Tibial artery (tissue), 4 donors: ENCODE data around the gene SDK1.
A peak's percentile ranks its signal among the peaks of the same experiment; 100 is the strongest.

ENCODE experiments used
- DNase-seq, 2 donors: peaks; one replicate each; pipeline ENCODE4 v3.0.0-alpha.2; 2019
- H3K27ac ChIP-seq, 2 donors: fragments of 200-600 bp; sonication (generic) in 1 of 2; 1 replicate in 1 of 2; 2 replicates in 1 of 2; pipeline ENCODE4 v1.5.1; 2018 to 2019; ENCODE audit warnings: mild to moderate bottlenecking in 1 of 2
- H3K27me3 ChIP-seq, 2 donors: fragments of 200-600 bp; sonication (generic) in 1 of 2; one replicate each; pipeline versions ENCODE4 v1.5.1 to v1.6.0; 2016 to 2019
- H3K36me3 ChIP-seq, 3 donors: fragments of 200-600 bp; sonication (generic) in 2 of 3; one replicate each; pipeline ENCODE4 v1.5.1; 2016 to 2019; ENCODE audit warnings: mild to moderate bottlenecking in 2 of 3
- H3K4me1 ChIP-seq, 4 donors: fragments of 200-600 bp; sonication (generic) in 2 of 4; 1 replicate in 3 of 4; 2 replicates in 1 of 4; pipeline ENCODE4 v1.5.1; 2016 to 2019
- H3K4me3 ChIP-seq, 2 donors: fragments of 200-600 bp; sonication (generic) in 1 of 2; 1 replicate in 1 of 2; 2 replicates in 1 of 2; pipeline ENCODE4 v1.5.1; 2018 to 2019; ENCODE audit warnings: mild to moderate bottlenecking in 2 of 2
- H3K9me3 ChIP-seq, 3 donors: fragments of 200-600 bp; sonication (generic) in 1 of 3; one replicate each; pipeline ENCODE4 v1.5.1; 2016 to 2019
- intact Hi-C: fragments of 100-400 bp; cut with DNase I; formaldehyde crosslinking; loops from one replicate; pipeline ENCODE4 v1.15.0; 2023; ENCODE audit warnings: low total_unique reads
- TF ChIP-seq, protein P1 (sequence below), 2 experiments: fragments of 200-600 bp in 1 of 2; fragments of 450-650 bp in 1 of 2; IDR thresholded peaks; one replicate each; pipeline ENCODE4 v1.5.1; 2017 to 2019; ENCODE audit warnings: antibody characterized with exemption in 2 of 2, mild to moderate bottlenecking in 1 of 2, moderate library complexity in 1 of 2

SDK1 gene

DNA sequence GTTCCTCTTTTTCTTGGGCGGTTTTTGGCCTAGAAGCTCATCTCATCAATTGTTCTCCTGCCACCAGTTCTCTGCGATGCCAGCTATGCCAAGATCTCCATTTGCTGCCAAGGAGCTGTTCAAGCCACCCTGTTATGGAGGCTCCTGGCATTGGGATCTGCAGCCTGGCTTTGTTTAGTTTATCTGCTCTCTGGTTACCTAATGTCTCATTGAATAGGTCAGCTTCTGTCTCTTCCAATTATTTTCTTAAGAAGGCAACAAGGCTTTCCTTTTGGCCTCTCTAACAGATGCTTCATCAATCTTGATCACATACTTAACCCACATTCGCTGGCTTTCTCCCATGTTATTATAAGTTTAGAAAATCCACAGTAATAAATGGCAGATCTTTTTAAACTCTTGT lies 20.6 kb upstream of the SDK1 start:
- Histone ChIP-seq H3K9me3 (no peaks in the 10 kb centered on the region), H3K4me1 (peaks cover 0 to 25% (median 7%) of the 10 kb centered on the region in 4 donors), H3K36me3 (no peaks in the 10 kb centered on the region), H3K27me3 (no peaks in the 10 kb centered on the region), H3K27ac (peak overlapping the region; percentile 69 to 70), H3K4me3 (no peak overlapping the region)
- intact Hi-C loops, result loop anchor here (10.0 kb wide), 1 partner anchor 396 kb away; no protein-coding TSS in a partner anchor
- TF ChIP-seq, protein P1, sequence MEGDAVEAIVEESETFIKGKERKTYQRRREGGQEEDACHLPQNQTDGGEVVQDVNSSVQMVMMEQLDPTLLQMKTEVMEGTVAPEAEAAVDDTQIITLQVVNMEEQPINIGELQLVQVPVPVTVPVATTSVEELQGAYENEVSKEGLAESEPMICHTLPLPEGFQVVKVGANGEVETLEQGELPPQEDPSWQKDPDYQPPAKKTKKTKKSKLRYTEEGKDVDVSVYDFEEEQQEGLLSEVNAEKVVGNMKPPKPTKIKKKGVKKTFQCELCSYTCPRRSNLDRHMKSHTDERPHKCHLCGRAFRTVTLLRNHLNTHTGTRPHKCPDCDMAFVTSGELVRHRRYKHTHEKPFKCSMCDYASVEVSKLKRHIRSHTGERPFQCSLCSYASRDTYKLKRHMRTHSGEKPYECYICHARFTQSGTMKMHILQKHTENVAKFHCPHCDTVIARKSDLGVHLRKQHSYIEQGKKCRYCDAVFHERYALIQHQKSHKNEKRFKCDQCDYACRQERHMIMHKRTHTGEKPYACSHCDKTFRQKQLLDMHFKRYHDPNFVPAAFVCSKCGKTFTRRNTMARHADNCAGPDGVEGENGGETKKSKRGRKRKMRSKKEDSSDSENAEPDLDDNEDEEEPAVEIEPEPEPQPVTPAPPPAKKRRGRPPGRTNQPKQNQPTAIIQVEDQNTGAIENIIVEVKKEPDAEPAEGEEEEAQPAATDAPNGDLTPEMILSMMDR (IDR thresholded peaks at IDR 0.05), result no peak
- no peak for DNase-seq

DNA sequence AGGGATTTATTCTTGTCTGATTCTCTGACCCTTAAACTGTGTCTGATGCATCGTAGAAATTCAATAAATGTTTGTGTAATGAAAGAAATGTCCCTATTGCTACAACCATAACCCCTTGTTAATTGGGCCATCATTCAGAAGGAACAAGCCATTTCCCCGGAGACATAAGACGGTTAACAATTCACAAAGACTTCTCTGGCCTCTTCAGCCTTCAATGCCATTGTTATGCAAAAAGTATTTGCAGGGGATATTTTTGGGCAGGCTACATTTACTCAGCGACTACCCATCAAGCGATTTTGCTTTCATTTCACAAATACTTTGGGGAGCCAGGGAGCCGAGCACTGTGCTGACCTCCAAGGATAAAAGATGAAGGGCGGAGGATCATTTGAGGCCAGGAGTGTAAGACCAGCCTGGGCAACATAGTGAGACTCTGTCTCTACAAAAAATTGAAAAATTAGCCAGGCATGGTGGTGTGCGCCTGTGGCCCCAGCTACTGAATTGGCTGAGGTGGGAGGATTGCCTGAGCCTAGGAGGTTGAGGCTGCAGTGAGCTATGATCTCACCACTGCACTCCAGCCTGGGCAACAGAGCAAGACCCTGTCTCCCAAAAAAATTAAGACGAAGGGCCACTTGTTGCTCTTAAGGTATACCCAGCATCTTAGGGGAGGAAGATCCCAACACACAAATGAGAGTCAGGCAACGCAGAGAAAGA lies 20.0 kb upstream of the SDK1 start:
- intact Hi-C loops, result loop anchor here (10.0 kb wide), 1 partner anchor 396 kb away; no protein-coding TSS in a partner anchor
- H3K27ac ChIP-seq, result peak overlapping the region; percentile 69 to 70

DNA sequence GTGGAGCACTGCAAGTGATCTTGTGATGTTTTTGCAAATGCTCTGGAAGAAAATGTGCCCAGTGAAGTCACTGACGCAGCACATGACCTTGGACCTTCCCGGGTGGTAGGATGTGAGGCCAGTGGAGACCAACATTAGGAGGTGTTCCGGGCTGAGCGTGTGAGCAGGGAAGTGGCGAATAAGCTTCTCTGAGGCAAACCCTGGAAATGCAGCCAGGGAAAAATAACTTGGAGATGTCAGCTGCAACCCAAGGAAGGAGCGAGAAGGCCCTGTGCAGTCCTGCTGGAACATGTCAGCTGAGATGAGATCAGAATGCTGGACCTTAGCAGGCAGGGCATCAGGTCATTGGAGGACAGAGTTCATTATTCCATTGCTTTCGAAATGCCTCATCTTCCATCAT lies 18.6 kb upstream of the SDK1 start:
- TF ChIP-seq, protein P1 (IDR thresholded peaks at IDR 0.05), result peak in 1 of 2 experiments; percentile 25
- Histone ChIP-seq H3K27me3 (no peaks in the 10 kb centered on the region), H3K4me1 (peaks cover 0 to 25% (median 7%) of the 10 kb centered on the region in 4 donors), H3K27ac (peak overlapping the region; percentile 70 to 74), H3K4me3 (no peak overlapping the region), H3K36me3 (no peaks in the 10 kb centered on the region), H3K9me3 (no peaks in the 10 kb centered on the region)
- DNase-seq, result peak; percentile 79 to 89
- intact Hi-C loops, result loop anchor here (10.0 kb wide), 1 partner anchor 398 kb away; no protein-coding TSS in a partner anchor

More for the DNA sequence above, 20.0 kb upstream of the SDK1 start:
- Histone ChIP-seq H3K27me3 (no peaks in the 10 kb centered on the region), H3K4me1 (peaks cover 0 to 25% (median 7%) of the 10 kb centered on the region in 4 donors), H3K36me3 (no peaks in the 10 kb centered on the region), H3K4me3 (no peak overlapping the region), H3K9me3 (no peaks in the 10 kb centered on the region)
- DNase-seq, result no peak
- TF ChIP-seq, protein P1 (IDR thresholded peaks at IDR 0.05), result no peak

DNA sequence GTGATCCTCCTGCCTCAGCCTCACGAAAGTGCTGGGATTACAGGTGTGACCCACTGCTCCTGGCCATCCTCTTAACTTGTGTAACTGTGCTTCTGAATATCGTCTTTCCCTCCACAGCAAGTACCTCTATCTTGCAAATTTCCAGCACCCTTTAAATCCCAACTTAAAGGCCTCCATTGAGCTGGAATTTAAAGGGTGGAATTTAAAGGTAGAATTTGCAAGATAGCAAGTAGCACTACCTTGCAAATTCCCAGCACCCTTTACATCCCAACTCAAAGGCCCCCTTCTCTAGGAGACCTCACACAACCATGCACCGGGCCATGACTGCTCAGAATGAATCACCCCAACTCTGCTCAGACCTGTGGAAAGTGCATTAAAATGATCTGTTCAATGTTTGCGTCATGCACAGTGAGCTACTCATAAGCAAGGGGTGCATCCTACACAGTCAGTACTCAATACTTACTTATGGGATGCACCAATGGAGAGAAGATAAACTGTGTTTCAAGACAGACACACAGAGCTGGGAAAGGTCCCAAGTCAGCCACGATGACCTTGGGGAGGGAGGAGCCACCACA lies 17.8 kb upstream of the SDK1 start:
- DNase-seq, result no peak
- TF ChIP-seq, protein P1 (IDR thresholded peaks at IDR 0.05), result no peak
- H3K27ac ChIP-seq, result peak overlapping the region; percentile 70 to 74

DNA sequence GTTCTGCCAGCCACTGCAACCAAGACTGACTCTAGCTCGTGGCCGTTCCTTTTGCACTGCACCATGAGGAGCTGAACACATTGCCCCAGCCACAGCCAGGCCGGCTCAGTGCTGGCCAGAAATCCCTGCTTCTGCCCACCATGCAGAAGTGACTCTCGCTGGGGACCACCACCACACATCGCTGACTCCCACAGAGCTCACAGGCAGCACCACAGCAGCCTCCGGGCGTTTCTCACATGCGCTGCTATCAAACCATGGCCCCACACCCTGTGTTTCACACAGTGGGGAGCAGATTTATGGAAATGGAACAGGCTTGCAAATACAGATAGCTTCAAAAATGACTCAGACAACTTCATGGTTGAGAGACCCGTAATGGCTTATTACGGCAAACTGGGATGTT lies 15.4 kb upstream of the SDK1 start:
- DNase-seq, result no peak

More for the DNA sequence above, 17.8 kb upstream of the SDK1 start:
- Histone ChIP-seq H3K9me3 (no peaks in the 10 kb centered on the region), H3K36me3 (no peaks in the 10 kb centered on the region), H3K27me3 (no peaks in the 10 kb centered on the region), H3K4me3 (no peak overlapping the region), H3K4me1 (peaks cover 0 to 25% (median 7%) of the 10 kb centered on the region in 4 donors)
- intact Hi-C loops, result loop anchor here (10.0 kb wide), 1 partner anchor 398 kb away; no protein-coding TSS in a partner anchor

More for the DNA sequence above, 15.4 kb upstream of the SDK1 start:
- no peaks in the 10 kb centered on the region for H3K36me3 ChIP-seq
- peaks cover 0 to 5% (median 0%) of the 10 kb centered on the region in 3 donors for H3K9me3 ChIP-seq
- intact Hi-C loops, result loop anchor here (10.0 kb wide), 1 partner anchor 401 kb away; no protein-coding TSS in a partner anchor
- H3K4me1 ChIP-seq, result peaks cover 0 to 18% (median 5%) of the 10 kb centered on the region in 4 donors
- TF ChIP-seq, protein P1 (IDR thresholded peaks at IDR 0.05), result no peak
- H3K27ac ChIP-seq, result no peak overlapping the region
- no peak overlapping the region for H3K4me3 ChIP-seq
- no peaks in the 10 kb centered on the region for H3K27me3 ChIP-seq
